HCT116 (cell line): ENCODE measurements around the gene POLR3A. TPM values are rescaled to one million over a fixed set of nuclear protein-coding genes. Genes with fewer than 3 reads are reported as not detected.

Experiments
- ATAC-seq: fragments of 200-7000 bp; cut with Tn5 transposase; 2 replicates; pipeline ENCODE4 v1.9.1; 2020; ENCODE audit warnings: mild to moderate bottlenecking, moderate library complexity
- BruUV-seq: library from RNA; stranded (reverse); fragments of 400-500 nt; replicated peaks from 2 replicates; lab custom pipeline; 2021; lab: Mats Ljungman, UMichigan
- CTCF ChIA-PET: fragments of 300-600 bp; sonication (Branson Sonifier 250); formaldehyde crosslinking; loops from one replicate; lab custom pipeline; 2021; ENCODE audit warnings: antibody characterized with exemption; lab: Charles Lee
- POLR2A ChIA-PET: fragments of 300-600, 350-600 bp; sonication (Branson Sonifier 250); formaldehyde crosslinking; loops from one replicate; lab custom pipeline; 2021; ENCODE audit warnings: antibody characterized with exemption; lab: Charles Lee
- RAD21 ChIA-PET, 2 experiments: fragments of 300-600 bp; sonication (Branson Sonifier 250); formaldehyde crosslinking; loops; one replicate each; lab custom pipeline; 2023; ENCODE audit warnings: low total read pairs in 2 of 2; ENCODE audit not compliant: uncharacterized antibody in 2 of 2, unreplicated experiment in 2 of 2, low non-redundant PET in 1 of 2; lab: Charles Lee
- DNase-seq: peaks from one replicate; pipeline ENCODE4 v3.0.0-alpha.2; 2010; ENCODE audit warnings: low read depth, low spot score
- H2AFZ ChIP-seq: fragments of 200-600 bp; shearing (Covaris generic), sonication (generic); 2 replicates; pipeline ENCODE4 v1.6.1; 2017; ENCODE audit warnings: low read depth, mixed run types, mixed read lengths, antibody characterized with exemption, low read length; ENCODE audit not compliant: poor library complexity, severe bottlenecking
- H3K27ac ChIP-seq: 2 replicates; pipeline ENCODE4 v1.5.1; 2012; ENCODE audit warnings: low read depth, low read length
- H3K27me3 ChIP-seq: fragments of 200-600 bp; sonication (generic); 2 replicates; pipeline ENCODE4 v1.6.1; 2016; ENCODE audit warnings: mixed run types, low read length, mixed read lengths; ENCODE audit not compliant: insufficient read depth
- H3K36me3 ChIP-seq, 2 experiments: fragments of 200-500 bp in 1 of 2; fragments of 200-600 bp in 1 of 2; sonication (Bioruptor generic) in 1 of 2; sonication (generic) in 1 of 2; 2 replicates each; pipeline versions ENCODE4 v1.5.1 to v1.6.1; 2014 to 2016; ENCODE audit warnings: low read length in 2 of 2, inconsistent platforms in 1 of 2, mixed read lengths in 1 of 2, mixed run types in 1 of 2; ENCODE audit not compliant: insufficient read depth in 2 of 2, control insufficient read depth in 1 of 2
- H3K4me1 ChIP-seq, 2 experiments: fragments of 200-600 bp in 1 of 2; sonication (generic) in 1 of 2; 2 replicates each; pipeline versions ENCODE4 v1.5.1 to v1.6.1; 2012 to 2017; ENCODE audit warnings: low read length in 2 of 2, inconsistent platforms in 1 of 2, mild to moderate bottlenecking in 1 of 2, mixed read lengths in 1 of 2, mixed run types in 1 of 2, moderate library complexity in 1 of 2; ENCODE audit not compliant: insufficient read depth in 2 of 2, control insufficient read depth in 1 of 2
- H3K4me2 ChIP-seq: fragments of 200-600 bp; sonication (generic); 2 replicates; pipeline ENCODE4 v1.6.1; 2017; ENCODE audit warnings: mixed run types, low read length, mixed read lengths
- H3K4me3 ChIP-seq, 2 experiments: fragments of 200-600 bp in 1 of 2; sonication (generic) in 1 of 2; replicated peaks in 1 of 2; 2 replicates each; pipeline ENCODE4 v1.5.1; 2011 to 2016; ENCODE audit warnings: low read length in 2 of 2, control low read depth in 1 of 2, low read depth in 1 of 2, mild to moderate bottlenecking in 1 of 2, mixed read lengths in 1 of 2, mixed run types in 1 of 2
- H3K79me2 ChIP-seq: fragments of 200-600 bp; sonication (generic); 2 replicates; pipeline ENCODE4 v1.6.1; 2017; ENCODE audit warnings: mild to moderate bottlenecking, mixed run types, low read length, moderate library complexity, mixed read lengths; ENCODE audit not compliant: insufficient read depth
- H3K9ac ChIP-seq: fragments of 200-600 bp; sonication (generic); 2 replicates; pipeline ENCODE4 v1.6.1; 2016; ENCODE audit warnings: low read length, mixed read lengths
- H3K9me2 ChIP-seq: fragments of 200-600 bp; sonication (generic), shearing (Covaris generic); 2 replicates; pipeline ENCODE4 v1.6.1; 2017; ENCODE audit warnings: mixed run types, mild to moderate bottlenecking, moderate library complexity; ENCODE audit not compliant: insufficient read depth
- H3K9me3 ChIP-seq, 2 experiments: fragments of 200-500 bp in 1 of 2; fragments of 200-600 bp in 1 of 2; sonication (Bioruptor generic) in 1 of 2; sonication (generic) in 1 of 2; 2 replicates each; pipeline ENCODE4 v1.6.1; 2014 to 2017; ENCODE audit warnings: low read length in 2 of 2, mixed read lengths in 2 of 2, inconsistent platforms in 1 of 2, low read depth in 1 of 2, mild to moderate bottlenecking in 1 of 2, mixed run types in 1 of 2, moderate library complexity in 1 of 2; ENCODE audit not compliant: control insufficient read depth in 1 of 2, insufficient read depth in 1 of 2
- H4K20me1 ChIP-seq: fragments of 200-600 bp; sonication (generic), shearing (Covaris generic); 2 replicates; pipeline ENCODE4 v1.6.1; 2017; ENCODE audit warnings: mixed run types, mild to moderate bottlenecking, moderate library complexity; ENCODE audit not compliant: insufficient read depth
- EGR1 ChIP-seq: IDR thresholded peaks from 2 replicates; pipeline ENCODE4 v1.6.1; 2012; ENCODE audit warnings: low read depth
- ELF1 ChIP-seq: IDR thresholded peaks from 2 replicates; pipeline ENCODE4 v1.6.1; 2012; ENCODE audit warnings: low read depth, borderline replicate concordance
- EZH2 ChIP-seq: fragments of 200-600 bp; sonication (generic); IDR thresholded peaks from 2 replicates; pipeline ENCODE4 v1.6.1; 2017; ENCODE audit warnings: antibody characterized with exemption, mixed run types
- FOSL1 ChIP-seq: IDR thresholded peaks from 2 replicates; pipeline ENCODE4 v1.6.1; 2012; ENCODE audit warnings: low read depth
- JUND ChIP-seq: IDR thresholded peaks from 2 replicates; pipeline ENCODE4 v1.6.1; 2012
- POLR2A ChIP-seq: IDR thresholded peaks from 2 replicates; pipeline ENCODE4 v1.7.0; 2011; ENCODE audit warnings: borderline replicate concordance; ENCODE audit not compliant: insufficient read depth, insufficient read length; ENCODE audit errors: extremely low read depth
- RAD21 ChIP-seq: IDR thresholded peaks from 2 replicates; pipeline ENCODE4 v1.6.1; 2012; ENCODE audit warnings: low read depth, mild to moderate bottlenecking
- SIN3A ChIP-seq: IDR thresholded peaks from 2 replicates; pipeline ENCODE4 v1.6.1; 2012; ENCODE audit warnings: low read depth
- SP1 ChIP-seq: IDR thresholded peaks from 2 replicates; pipeline ENCODE4 v1.6.1; 2012; ENCODE audit warnings: low read depth
- YY1 ChIP-seq: IDR thresholded peaks from 2 replicates; pipeline ENCODE4 v1.6.1; 2011; ENCODE audit warnings: low read length, low read depth, moderate library complexity, mild to moderate bottlenecking; ENCODE audit not compliant: insufficient replicate concordance; ENCODE audit errors: extremely low read depth
- ZFX ChIP-seq: fragments of 450-650 bp; IDR thresholded peaks from 2 replicates; pipeline ENCODE4 v1.6.1; 2017
- intact Hi-C: fragments of 100-400 bp; cut with micrococcal nuclease; formaldehyde crosslinking; loops from 2 replicates; pipeline ENCODE4 v1.10.0; 2022
- total RNA-seq: library from RNA; stranded (reverse); gene quantifications from one replicate; pipeline ENCODE4 v1.2.1, GENCODE V29; 2021; ENCODE audit not compliant: unreplicated experiment
- TF ChIP-seq, protein P1 (sequence below), 3 experiments: fragments of 200-600 bp in 1 of 3; sonication (generic) in 1 of 3; IDR thresholded peaks in 2 of 3; conservative IDR thresholded peaks in 1 of 3; 2 replicates each; pipeline ENCODE4 v1.5.1; 2012 to 2017; ENCODE audit warnings: low read depth in 2 of 3, low read length in 2 of 3, antibody characterized with exemption in 1 of 3, borderline replicate concordance in 1 of 3, control low read depth in 1 of 3, mild to moderate bottlenecking in 1 of 3, mixed read lengths in 1 of 3, mixed run types in 1 of 3, moderate library complexity in 1 of 3; ENCODE audit not compliant: insufficient read depth in 1 of 3

Gene POLR3A
- total RNA-seq, 1 experiment from 2014 or later, result 26.6 TPM

DNA sequence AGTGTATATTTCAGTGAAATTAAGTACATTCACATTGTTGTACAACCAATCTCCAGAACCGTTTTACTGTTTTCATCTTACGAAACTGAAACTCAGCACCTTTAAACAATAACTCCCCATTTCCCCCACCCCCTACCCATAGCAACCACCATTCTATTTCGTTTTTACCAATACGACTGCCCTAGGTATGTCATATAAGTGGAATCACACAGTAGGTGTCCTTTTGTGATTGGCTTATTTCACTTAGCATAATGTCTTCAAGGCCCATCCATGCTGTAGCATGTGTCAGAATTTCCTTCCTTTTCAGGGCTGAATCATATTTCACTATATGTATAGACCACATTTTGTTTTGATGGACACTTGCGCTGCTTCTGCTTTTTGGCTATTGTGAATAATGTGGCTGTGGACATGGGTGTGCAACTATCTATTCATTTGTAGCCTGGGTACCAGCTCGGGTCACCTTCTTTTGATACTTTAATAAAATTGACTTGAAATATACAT, 68.4 kb downstream of the POLR3A start:
- Histone ChIP-seq H3K27me3 (no peaks in the 10 kb centered on the region), H3K36me3 (no peaks in the 10 kb centered on the region), H3K4me3 (no peak overlapping the region), H3K27ac (no peak overlapping the region), H3K79me2 (no peaks in the 10 kb centered on the region), H4K20me1 (no peaks in the 10 kb centered on the region), H3K9me3 (peaks cover 6 to 9% of the 10 kb centered on the region in 2 experiments; a peak in 1 of 4 replicates), H3K9me2 (no peaks in the 10 kb centered on the region), H3K9ac (no peak overlapping the region), H3K4me1 (peaks cover 0 to 10% of the 10 kb centered on the region in 2 experiments; a peak in 2 of 4 replicates), H3K4me2 (no peak overlapping the region), H2AFZ (no peak overlapping the region)
- ATAC-seq (no peak), DNase-seq (no peak)
- ChIA-PET CTCF (no interaction called here), POLR2A (no interaction called here), RAD21 (no interaction called here)
- BruUV-seq, result no TSS peak
- intact Hi-C loops, result no loop called here
- no peak for TF ChIP-seq EZH2
- no peak for TF ChIP-seq ELF1
- TF ChIP-seq YY1, result no peak
- no peak for TF ChIP-seq POLR2A
- TF ChIP-seq SP1, result no peak
- TF ChIP-seq JUND, result no peak

- intact Hi-C loops, result no loop called here
- Histone ChIP-seq H3K9ac (no peak overlapping the region), H3K36me3 (no peaks in the 10 kb centered on the region), H3K4me1 (peaks cover 0 to 2% of the 10 kb centered on the region in 2 experiments; a peak in 1 of 4 replicates), H3K4me3 (no peak overlapping the region), H3K27me3 (no peaks in the 10 kb centered on the region), H3K27ac (no peak overlapping the region), H3K9me3 (peaks cover 6 to 9% of the 10 kb centered on the region in 2 experiments; a peak in 1 of 4 replicates)
- DNase-seq, result no peak
- BruUV-seq, result no TSS peak
- TF ChIP-seq, protein P1, sequence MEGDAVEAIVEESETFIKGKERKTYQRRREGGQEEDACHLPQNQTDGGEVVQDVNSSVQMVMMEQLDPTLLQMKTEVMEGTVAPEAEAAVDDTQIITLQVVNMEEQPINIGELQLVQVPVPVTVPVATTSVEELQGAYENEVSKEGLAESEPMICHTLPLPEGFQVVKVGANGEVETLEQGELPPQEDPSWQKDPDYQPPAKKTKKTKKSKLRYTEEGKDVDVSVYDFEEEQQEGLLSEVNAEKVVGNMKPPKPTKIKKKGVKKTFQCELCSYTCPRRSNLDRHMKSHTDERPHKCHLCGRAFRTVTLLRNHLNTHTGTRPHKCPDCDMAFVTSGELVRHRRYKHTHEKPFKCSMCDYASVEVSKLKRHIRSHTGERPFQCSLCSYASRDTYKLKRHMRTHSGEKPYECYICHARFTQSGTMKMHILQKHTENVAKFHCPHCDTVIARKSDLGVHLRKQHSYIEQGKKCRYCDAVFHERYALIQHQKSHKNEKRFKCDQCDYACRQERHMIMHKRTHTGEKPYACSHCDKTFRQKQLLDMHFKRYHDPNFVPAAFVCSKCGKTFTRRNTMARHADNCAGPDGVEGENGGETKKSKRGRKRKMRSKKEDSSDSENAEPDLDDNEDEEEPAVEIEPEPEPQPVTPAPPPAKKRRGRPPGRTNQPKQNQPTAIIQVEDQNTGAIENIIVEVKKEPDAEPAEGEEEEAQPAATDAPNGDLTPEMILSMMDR (IDR thresholded peaks at IDR 0.05 in 2 of 3, conservative IDR thresholded peaks at IDR 0.05 in 1 of 3; ENCODE audit: borderline replicate concordance in 1 of 3, insufficient read depth in 1 of 3, low read depth in 2 of 3, low read length in 2 of 3), result 0 out of 6 replicates have a peak, but pooled peaks of 1 of the 3 experiments have one; percentile 3
- TF ChIP-seq ZFX, result no peak
- no peak for TF ChIP-seq RAD21
- TF ChIP-seq FOSL1, result no peak
- no peak for TF ChIP-seq SIN3A
- TF ChIP-seq EGR1, result no peak
- TF ChIP-seq, all 23 proteins: peak for 1
- CTCF ChIA-PET, result interaction anchor here (0.7 kb wide), 1 partner anchor 86 kb away, joined by 3 read pairs; no protein-coding TSS in a partner anchor
- Histone ChIP-seq H2AFZ (no peak overlapping the region), H4K20me1 (no peaks in the 10 kb centered on the region), H3K4me2 (no peak overlapping the region), H3K79me2 (no peaks in the 10 kb centered on the region), H3K9me2 (no peaks in the 10 kb centered on the region)
- no peak; the same call in 1 of the 2 replicates for ATAC-seq
- RAD21 ChIA-PET, result no interaction called here
- POLR2A ChIA-PET, result interaction anchor here (1.4 kb wide), 1 partner anchor 11 kb away, joined by 4 read pairs; no protein-coding TSS in a partner anchor
These were observed 69.3 kb downstream of the POLR3A start for GRCh38 chr10:77959887-77960455.
